ENCODE results near the gene SDHB.

SDHB gene

GRCh38 chr1:17053685-17054410 is at the start of gene SDHB:
TSS of gene SDHB (minus strand) at chr1:17054032. CDS start at chr1:17054019, 13 bp downstream.
- peak; percentile 97 for DNase-seq

- DNase-seq: no peak
Observed at GRCh38 chr1:17102232-17102631, 48.4 kb upstream of the SDHB start.

DNA sequence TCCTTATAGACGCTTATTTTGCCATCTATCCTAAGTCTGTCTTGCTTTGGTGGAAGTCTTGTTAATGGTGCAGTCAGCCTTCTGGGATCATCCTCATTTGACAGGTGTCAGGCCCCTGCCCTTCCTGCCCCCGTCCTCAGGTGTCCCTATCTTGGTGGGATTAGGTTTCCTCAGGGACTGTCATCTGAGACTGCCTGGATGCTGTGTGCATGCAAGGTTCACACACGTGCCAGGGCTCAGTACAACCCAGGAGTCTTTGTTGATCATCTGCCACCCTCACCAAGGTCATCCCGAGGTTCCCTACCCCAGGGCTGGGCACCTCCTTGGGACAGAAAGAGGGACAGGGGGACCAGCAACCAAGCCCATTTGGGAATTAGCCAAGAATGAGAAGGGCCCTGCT is 47.4 kb upstream of the SDHB start:
- no peak for DNase-seq

GRCh38 chr1:17099616-17100340 is 45.9 kb upstream of the SDHB start:
- DNase-seq: no peak

DNA sequence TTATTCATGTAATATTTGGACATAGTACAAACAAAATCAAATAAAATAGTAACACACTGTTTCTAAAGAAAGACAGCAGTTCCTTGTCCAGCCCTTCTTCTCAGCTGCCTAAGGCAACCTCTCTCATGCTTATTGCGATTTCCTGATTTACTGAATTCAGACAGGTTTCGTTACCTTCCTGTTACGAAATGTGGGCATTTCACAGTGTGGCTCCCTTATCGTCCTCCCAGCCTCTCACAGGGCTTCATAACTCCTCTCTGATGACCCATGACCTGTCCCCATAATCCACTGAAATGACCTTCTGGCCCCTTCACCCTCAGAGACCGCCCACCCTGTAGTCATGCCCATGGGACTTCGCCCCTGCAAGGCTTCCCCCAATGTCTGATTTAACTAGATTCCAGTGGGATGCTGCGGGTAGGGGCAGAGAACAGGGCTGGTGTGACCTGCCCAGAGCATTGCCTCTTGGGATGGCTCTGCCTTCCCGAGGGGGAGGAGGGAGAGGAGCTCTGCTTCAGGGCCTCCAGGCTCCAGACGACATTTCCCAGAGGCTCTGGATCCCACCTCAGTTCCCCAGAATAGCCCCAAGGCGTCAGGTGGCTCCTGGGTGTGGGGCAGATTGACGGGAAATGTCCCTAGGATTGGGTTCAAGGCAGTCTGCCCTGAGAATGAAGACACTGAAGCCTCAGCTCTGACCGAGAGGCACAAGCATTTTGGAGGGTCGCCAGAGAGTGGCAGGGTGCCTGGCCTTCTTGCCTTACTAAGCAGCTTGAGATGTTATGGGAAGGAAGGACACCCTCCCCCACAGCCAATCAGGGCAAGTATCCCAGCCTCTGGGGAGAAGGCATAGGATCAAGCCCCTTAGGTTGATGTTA is 44.9 kb upstream of the SDHB start:
- no peak for DNase-seq

DNA sequence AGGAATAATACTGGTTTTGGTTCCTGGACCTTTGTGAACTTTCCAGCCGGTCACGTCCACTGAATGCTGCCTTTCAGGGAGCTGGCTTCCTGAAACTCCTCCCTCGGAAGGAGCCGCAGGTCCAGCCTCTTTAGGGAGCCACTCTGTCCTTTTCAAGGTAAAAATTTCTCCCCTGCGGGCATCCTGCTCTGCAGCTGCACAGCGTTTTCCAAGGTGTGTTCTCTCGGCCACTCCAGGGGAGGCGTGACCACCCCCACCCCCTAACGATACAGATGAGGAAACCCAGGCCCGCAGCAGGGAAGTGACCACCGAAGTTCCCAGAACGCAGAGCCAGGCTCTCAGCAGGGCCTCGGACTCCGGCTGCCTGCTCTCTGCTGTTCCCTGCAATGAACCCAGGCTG is 44.0 kb upstream of the SDHB start:
- DNase-seq: no peak

DNA sequence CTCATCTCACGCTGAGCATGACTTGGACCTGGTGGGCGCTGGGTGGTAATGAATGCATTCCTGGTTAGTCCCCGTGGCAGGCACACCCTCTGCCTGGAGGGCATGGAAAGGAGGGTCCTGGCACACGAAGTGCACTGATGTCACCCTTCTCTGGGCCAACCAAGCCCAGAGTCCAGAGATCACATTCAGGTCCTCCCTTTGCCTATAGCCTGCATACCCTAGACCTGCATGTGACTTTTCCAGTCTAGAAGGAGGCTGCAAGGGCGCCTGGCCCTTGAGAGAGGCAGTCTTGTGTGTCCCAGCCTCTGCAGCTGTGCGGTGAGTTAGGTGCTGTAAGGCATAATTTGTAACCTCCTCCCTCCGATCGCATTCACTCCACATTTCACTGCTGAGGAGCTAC is 43.3 kb upstream of the SDHB start:
- no peak for DNase-seq

DNA sequence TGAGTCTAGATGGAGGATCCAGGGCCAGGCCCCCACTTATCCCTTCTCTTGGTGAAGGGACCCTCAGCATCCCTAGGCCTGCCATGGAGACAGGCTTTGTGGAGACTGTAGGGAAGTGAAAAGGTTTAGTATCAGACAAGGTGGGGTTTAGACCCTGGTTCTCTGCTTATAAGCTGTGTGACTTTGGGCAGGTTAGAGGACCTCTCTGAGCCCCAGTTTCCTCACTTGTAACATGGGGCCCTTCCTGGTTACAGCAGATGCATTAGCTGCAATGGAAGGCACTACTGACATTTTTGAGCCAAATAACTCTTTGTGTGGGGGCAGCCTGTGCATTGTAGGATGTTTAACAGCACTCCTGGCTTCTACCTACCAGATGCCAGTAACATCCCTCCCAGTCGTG is 42.8 kb upstream of the SDHB start:
- DNase-seq: no peak

GRCh38 chr1:17095141-17095540 is 41.3 kb upstream of the SDHB start:
- DNase-seq: no peak

- no peak for DNase-seq
Observed at GRCh38 chr1:17094664-17095063, 40.8 kb upstream of the SDHB start.

DNA sequence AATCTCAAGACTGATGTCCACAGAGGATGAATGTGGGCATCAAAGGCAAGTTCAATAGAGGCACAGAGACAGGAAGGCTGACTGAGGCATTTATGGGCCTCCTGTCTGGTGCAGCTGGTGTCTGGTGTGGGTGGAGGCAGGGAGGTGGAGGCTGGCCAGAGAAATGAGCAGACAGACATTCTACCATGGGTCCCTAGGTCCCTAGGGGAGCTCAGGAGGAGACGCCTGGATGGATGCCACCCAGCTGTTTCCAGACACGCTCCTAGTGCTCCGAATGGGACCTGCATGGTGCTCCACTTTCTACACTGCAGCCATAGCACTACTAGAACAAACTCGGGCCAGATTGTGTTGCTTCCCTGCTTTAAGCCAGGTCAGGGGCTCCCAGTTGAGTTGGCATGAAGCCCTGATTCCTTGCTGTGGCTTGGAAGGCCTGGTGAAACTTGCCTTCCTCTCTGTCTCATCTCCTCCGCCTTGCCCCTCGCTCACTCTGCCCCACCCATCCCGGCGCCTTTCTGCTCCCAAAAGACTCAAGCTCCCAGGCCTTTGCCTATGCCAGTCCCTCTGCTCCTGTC is 40.1 kb upstream of the SDHB start:
- no peak for DNase-seq

DNA sequence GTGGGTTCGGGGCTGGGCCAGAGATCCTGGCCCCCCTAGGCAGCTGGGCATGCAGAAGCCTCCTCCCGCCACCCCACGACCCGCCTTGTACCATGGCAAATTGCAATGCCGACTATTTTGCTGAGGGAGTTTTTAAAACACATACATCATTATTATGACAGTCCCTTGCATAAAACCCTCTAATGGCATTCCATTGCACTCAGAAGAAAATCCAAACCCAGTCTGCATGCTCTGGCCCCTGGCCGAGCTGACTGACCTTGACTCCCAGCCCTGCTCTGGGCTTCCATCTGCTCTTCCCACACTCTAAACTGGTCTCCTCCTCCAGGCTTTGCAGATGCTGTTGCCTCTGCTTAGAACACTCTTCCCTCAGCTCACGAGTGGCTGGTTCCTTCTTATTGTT is 37.4 kb upstream of the SDHB start:
- no peak for DNase-seq

- DNase-seq: no peak
Observed at GRCh38 chr1:17089506-17089905, 35.7 kb upstream of the SDHB start.

DNA sequence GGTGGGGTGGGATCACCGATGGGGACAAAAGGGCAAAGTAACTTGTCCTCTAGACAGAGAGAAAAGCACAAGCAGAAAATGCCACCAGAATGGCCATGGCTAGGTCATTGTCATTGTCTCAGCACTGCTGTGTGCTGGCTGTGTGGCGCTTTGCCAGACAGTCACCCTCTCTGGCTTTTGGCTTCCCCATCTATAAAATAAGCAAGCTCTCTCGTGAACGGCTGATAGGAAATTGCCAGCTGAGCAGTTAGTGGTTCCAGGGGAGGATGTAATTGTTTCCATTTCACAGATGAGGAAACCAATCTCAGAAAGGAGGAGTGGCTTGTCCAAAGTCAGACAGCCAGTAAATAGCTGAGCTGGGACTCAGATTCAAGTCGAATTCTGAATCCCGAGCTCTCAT is 32.9 kb upstream of the SDHB start:
- no peak for DNase-seq

DNA sequence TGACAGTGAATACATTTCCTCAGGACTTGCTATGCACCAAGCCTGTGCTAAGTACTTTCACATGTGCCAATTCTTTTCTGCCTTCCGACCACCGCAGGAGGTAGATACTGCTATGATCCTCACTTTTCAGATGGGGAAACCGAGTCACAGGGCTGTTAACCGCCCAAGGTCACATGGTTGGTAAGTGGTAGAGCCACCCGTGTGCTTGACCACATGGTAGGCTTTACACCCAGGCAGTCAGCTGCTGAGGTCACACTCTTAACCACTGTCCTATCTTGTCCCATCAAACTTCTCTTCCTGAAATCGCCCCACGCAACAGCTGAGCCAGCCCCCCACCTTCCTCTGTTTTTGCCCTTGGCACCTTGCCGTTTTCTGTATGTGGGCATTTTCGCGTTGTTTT is 31.0 kb upstream of the SDHB start:
- DNase-seq: no peak

- DNase-seq: no peak
Observed at GRCh38 chr1:17082761-17083160, 28.9 kb upstream of the SDHB start.

GRCh38 chr1:17081439-17081838 is 27.6 kb upstream of the SDHB start:
- no peak for DNase-seq

- DNase-seq: no peak
Observed at GRCh38 chr1:17080880-17081279, 27.0 kb upstream of the SDHB start.

GRCh38 chr1:17080085-17080759 is 26.4 kb upstream of the SDHB start:
- no peak for DNase-seq

DNA sequence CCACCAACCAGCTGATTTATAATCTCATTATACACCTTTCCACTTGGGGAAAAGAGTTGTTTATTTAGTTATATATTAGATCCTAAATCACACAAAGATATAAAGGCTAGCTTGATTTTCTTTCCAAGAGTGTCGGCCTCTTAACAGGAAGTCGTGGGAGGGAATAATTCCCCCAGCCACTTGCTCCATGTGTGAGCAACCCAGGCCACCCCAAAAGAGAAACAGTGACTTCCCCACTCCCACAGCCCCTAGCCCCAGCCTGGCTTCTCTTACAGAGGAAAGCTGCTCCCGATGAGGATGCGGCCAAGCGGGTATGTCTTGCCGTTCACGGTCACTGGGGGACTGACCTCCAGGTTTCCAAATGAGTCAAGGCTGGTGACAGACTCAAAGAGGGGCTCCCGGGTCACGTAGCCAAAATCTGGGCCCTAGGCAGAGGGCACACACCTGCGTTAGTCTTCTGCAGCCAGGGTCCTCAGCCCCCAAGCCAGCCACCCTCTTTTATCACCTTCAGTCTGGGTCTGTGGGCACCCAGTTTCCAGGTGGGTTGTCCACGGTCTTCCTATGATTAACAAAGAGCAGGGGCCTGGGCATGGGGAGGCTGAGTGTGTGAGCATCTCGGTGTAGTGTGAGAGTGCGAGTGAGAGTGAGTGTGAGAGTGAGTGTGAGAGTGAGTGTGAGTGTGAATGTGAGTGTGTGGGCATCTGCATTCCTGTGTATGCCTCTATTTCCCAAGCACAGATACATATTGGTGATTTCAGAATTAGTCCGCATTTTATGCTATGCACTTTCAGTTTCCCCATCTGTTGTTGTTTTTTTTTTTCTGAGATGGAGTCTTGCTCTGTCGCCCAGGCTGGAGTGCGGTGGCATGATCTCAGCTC is 25.4 kb upstream of the SDHB start:
- DNase-seq: no peak

DNA sequence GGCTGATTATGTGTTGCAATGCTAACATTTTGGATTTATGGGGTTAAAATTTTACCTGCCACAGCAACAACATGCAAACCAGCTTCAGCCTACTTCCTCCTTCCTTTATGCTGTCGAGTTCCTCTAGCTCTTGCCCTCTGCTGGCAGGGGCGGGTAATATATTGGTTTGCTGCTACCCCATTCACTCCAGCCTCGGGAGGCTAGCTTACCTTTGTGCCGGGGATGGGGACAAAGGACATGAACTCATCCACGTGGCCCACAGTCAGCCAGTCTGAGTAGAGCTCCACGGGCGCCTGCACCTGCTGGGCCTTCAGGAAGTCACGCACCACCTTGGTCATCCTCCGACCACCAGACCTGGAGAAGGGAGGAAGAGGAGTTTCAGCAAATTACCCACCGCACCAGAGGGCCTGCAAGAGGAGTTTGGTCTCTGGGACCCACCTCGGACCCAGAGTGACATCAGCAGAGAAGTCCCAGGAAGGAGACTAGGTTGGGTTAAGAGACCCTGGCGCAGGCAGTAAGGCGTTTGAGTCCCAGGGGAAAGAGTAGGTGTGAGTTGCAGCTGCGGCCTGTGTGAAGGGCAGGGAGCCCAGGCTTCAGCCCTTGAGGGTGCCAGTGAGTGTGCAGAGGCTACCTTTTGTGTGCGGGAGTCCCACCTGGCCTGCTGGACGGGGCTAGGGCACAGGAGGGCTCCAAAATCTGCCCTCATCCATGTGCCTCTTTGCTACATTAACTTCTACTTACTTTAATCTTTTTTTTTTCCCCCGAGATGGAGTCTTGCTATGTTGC is 21.8 kb upstream of the SDHB start:
- no peak for DNase-seq

Measured in NCI-H2227 treated with DMSO at 0.1 percent for 48 hours (cell line).